ENCODE measurements around the gene MYO9B. TPM values are rescaled to one million over a fixed set of nuclear protein-coding genes. Genes with fewer than 3 reads are reported as not detected.
"Not testable (repeated sequence)": the region's sequence is repeated elsewhere in the genome, so short reads cannot be mapped to it uniquely, and the experiment has no call there.

The MYO9B gene
- total RNA-seq, 1 donor, result 99.3 TPM

DNA sequence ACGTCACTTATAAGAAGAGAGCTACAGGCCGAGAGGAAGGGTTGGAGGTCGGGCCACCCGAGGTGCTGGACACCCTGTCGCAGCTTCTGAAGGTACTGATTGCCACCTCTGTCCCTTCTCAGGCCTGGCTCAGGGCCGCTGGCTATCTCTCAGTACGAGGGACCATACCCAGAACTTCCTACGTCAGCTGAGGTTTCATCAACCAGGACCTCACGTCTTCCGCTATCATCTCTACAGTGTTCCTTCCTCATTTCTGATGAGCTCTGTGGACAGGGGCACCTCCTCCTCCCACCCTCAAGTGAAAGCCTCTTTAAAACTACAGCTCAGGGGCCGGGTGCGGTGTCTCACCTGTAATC, 81.3 kb downstream of the MYO9B start:
- TF ChIP-seq, protein P1, sequence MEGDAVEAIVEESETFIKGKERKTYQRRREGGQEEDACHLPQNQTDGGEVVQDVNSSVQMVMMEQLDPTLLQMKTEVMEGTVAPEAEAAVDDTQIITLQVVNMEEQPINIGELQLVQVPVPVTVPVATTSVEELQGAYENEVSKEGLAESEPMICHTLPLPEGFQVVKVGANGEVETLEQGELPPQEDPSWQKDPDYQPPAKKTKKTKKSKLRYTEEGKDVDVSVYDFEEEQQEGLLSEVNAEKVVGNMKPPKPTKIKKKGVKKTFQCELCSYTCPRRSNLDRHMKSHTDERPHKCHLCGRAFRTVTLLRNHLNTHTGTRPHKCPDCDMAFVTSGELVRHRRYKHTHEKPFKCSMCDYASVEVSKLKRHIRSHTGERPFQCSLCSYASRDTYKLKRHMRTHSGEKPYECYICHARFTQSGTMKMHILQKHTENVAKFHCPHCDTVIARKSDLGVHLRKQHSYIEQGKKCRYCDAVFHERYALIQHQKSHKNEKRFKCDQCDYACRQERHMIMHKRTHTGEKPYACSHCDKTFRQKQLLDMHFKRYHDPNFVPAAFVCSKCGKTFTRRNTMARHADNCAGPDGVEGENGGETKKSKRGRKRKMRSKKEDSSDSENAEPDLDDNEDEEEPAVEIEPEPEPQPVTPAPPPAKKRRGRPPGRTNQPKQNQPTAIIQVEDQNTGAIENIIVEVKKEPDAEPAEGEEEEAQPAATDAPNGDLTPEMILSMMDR (IDR thresholded peaks at IDR 0.05; ENCODE audit: insufficient read depth, low read depth, low read length), result no peak
- no peak overlapping the region for H3K4me3 ChIP-seq (ENCODE audit: low read depth, low read length)

DNA sequence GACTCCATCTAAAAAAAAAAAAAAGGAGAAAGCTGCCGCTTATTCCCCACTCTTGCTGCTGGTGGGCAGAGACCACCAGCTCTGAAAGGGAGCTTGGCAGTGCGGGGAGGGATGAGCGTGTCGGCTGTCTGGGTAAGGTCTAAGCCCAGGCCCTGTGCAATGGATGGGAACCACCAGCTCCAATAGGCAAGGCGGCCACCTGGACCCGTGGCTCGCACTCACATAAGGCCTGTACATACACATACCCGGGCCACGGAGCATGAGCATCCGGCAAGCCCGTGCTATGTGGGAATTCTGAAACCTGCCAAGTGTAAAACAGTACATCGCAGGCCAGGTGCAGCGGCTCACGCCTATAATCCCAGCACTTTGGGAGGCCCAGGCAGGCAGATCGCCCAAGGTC, 83.0 kb downstream of the MYO9B start:
- no peak overlapping the region for H3K4me3 ChIP-seq (ENCODE audit: low read depth, low read length)
- TF ChIP-seq, protein P1 (IDR thresholded peaks at IDR 0.05; ENCODE audit: insufficient read depth, low read depth, low read length), result no peak
- DNase-seq (ENCODE audit: low read depth), result no peak

More for the DNA sequence above, 81.3 kb downstream of the MYO9B start:
- DNase-seq (ENCODE audit: low read depth), result no peak

DNA sequence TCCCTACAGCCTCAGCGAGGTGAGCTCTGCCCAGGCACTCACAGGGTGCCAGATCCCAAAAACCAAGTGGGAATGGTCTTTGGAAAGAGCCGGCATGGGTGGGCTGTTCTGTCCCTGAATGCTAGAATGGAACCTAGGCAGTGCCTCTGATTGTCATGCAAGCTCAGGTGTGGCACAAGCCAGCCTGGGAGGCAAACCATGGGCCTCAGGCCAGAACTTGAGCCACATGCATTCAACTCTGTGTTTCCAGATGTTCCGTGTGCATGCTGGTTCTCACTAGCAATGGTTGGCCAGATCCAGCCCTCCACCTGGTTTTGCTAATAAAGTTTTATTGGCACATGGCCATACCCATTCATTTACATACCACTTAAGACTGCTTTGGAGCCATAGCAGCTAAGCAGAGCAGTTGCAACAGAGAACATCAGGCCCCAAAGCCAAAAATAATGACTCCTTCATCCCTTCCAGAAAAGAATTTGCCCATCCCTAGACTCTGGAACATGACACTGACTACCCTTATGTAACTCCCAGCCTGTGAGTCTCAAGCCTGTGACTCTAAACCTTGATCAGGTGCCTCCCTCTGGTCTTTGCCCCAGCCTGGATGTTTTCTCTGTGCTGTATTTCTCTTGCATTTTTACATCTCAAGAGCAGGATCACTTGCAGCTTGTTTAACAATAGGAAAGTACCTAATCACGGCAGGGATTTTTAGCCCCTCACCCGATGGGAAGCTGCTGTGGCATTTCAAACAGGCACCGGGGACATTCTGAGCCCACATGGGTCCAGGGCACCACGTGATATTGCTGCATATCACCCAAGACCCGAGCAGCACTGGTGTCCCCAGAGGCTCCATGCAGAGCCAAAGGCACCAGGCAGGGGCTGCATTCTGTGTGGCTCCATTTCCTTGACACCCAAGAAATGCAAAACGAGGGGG, 84.2 kb downstream of the MYO9B start:
- no peak for DNase-seq (ENCODE audit: low read depth)

DNA sequence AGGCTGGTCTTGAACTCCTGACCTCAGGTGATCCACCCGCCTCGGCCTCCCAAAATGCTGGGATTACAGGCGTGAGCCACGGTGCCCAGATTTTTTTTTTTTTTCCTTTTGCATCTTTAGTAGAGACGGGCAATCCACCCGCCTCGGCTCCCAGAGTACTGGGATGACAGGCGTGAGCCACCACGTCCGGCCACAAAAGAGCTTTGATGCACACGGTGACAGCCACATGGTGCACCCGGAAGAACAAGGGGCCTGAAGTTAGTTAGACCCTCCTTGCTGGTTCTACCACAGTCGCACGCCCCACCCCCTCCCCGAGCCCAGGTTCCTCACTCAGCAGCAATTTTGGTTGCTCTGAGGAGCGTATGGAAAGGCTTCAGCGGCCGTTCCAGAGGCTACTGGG, 85.3 kb downstream of the MYO9B start:
- DNase-seq (ENCODE audit: low read depth), result no peak
- no peak overlapping the region for H3K4me3 ChIP-seq (ENCODE audit: low read depth, low read length)
- TF ChIP-seq, protein P1 (IDR thresholded peaks at IDR 0.05; ENCODE audit: insufficient read depth, low read depth, low read length), result no peak

More for the DNA sequence above, 84.2 kb downstream of the MYO9B start:
- TF ChIP-seq, protein P1 (IDR thresholded peaks at IDR 0.05; ENCODE audit: insufficient read depth, low read depth, low read length), result no peak
- no peak overlapping the region for H3K4me3 ChIP-seq (ENCODE audit: low read depth, low read length)

DNA sequence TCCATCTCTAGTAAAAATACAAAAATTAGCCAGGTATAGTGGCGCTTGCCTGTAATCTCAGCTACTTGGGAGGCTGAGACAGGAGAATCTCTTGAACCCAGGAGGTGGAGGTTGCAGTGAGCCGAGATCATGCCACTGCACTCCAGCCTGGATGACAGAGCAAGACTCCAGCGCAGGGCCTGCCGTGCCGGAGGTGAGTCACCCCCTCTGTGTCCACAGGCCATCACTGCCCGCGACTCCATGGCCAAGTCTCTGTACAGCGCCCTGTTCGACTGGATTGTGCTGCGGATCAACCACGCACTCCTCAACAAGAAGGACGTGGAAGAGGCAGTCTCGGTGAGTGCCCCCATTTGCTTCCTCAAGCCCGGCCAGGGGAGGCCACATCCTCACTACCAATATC, 86.6 kb downstream of the MYO9B start:
- DNase-seq (ENCODE audit: low read depth); H3K4me3 ChIP-seq (ENCODE audit: low read depth, low read length): not testable (repeated sequence)

DNA sequence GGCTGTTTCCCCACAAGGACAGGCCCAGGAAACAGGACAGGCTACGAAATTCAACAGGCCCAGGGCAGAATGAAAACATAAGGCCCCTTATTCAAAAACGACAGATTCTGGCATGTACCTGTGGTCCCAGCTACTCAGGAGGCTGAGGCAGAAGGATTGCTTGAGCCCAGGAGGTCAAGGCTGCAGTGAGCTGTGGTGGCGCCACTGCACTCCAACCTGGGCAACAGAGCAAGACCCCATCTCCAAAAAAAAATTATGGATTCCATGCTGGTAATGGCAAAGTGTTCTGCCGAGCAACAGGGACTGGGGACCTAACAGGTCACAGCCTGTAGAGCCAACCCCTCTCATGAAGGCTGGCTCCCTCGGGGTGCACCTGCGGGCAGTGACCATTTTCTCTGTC, 87.0 kb downstream of the MYO9B start:
- no peak for DNase-seq (ENCODE audit: low read depth)
- H3K4me3 ChIP-seq (ENCODE audit: low read depth, low read length), result no peak overlapping the region

DNA sequence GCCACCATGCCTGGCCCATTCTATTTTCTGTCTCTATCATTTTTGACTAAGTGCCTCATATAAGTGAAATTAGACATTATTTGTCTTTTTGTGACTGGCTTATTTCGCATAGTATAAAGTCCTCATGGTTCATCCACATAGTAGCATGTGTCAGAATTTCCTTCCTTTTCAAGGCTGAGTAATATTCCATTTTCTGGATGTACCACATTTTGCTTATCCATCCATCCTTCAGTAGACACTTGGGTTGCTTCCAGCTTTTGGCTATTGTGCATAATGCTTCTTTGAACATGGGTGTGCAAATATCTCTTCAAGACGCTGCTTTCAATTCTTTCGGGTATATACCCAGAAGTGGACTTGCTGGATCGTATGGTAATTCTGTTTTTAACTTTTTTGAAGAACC, 88.1 kb downstream of the MYO9B start:
- TF ChIP-seq, protein P1 (IDR thresholded peaks at IDR 0.05; ENCODE audit: insufficient read depth, low read depth, low read length), result no peak
- no peak overlapping the region for H3K4me3 ChIP-seq (ENCODE audit: low read depth, low read length)

More for the DNA sequence above, 87.0 kb downstream of the MYO9B start:
- TF ChIP-seq, protein P1 (IDR thresholded peaks at IDR 0.05; ENCODE audit: insufficient read depth, low read depth, low read length), result no peak

More for the DNA sequence above, 88.1 kb downstream of the MYO9B start:
- DNase-seq (ENCODE audit: low read depth), result no peak
